Glutamatergic neuron (in vitro differentiated cells): ENCODE measurements around the gene ADAM22. TPM values are rescaled to one million over a fixed set of nuclear protein-coding genes. Genes with fewer than 3 reads are reported as not detected.

ENCODE experiments used
- DNase-seq: peaks from one replicate; pipeline ENCODE4 v3.0.0; 2022
- H3K27ac Mint-ChIP-seq: one replicate; pipeline ENCODE4 v1.8.0; 2020; ENCODE audit warnings: mild to moderate bottlenecking, mixed read lengths, inconsistent platforms; ENCODE audit not compliant: unreplicated experiment
- H3K27me3 Mint-ChIP-seq: one replicate; pipeline ENCODE4 v1.8.0; 2020; ENCODE audit warnings: mild to moderate bottlenecking, moderate library complexity, mixed read lengths, inconsistent platforms; ENCODE audit not compliant: unreplicated experiment
- H3K36me3 Mint-ChIP-seq: one replicate; pipeline ENCODE4 v1.8.0; 2020; ENCODE audit warnings: mild to moderate bottlenecking, mixed read lengths, inconsistent platforms; ENCODE audit not compliant: unreplicated experiment
- H3K4me1 Mint-ChIP-seq: one replicate; pipeline ENCODE4 v1.8.0; 2020; ENCODE audit warnings: mild to moderate bottlenecking, low read depth, mixed read lengths, inconsistent platforms; ENCODE audit not compliant: unreplicated experiment
- H3K4me3 Mint-ChIP-seq: one replicate; pipeline ENCODE4 v1.8.0; 2020; ENCODE audit warnings: mild to moderate bottlenecking, mixed read lengths, inconsistent platforms; ENCODE audit not compliant: unreplicated experiment
- H3K9me3 Mint-ChIP-seq: one replicate; pipeline ENCODE4 v1.8.0; 2020; ENCODE audit warnings: mild to moderate bottlenecking, moderate library complexity, mixed read lengths, inconsistent platforms; ENCODE audit not compliant: unreplicated experiment
- total RNA-seq: library from RNA; stranded (reverse); fragmentation: NEBNext Ultra II Directional; extraction: Animal tissue kit (Norgen Biotek cat#: 25700); gene quantifications from one replicate; pipeline ENCODE4 v1.2.1, GENCODE V29; 2021; ENCODE audit not compliant: unreplicated experiment
- TF ChIP-seq, protein P1 (sequence below): fragments of 200-600 bp; sonication (generic); IDR thresholded peaks from one replicate; pipeline ENCODE4 v1.5.0; 2021; ENCODE audit not compliant: partially characterized antibody, unreplicated experiment

The ADAM22 gene
- total RNA-seq, 1 donor from 2014 or later = 91.9 TPM

DNA sequence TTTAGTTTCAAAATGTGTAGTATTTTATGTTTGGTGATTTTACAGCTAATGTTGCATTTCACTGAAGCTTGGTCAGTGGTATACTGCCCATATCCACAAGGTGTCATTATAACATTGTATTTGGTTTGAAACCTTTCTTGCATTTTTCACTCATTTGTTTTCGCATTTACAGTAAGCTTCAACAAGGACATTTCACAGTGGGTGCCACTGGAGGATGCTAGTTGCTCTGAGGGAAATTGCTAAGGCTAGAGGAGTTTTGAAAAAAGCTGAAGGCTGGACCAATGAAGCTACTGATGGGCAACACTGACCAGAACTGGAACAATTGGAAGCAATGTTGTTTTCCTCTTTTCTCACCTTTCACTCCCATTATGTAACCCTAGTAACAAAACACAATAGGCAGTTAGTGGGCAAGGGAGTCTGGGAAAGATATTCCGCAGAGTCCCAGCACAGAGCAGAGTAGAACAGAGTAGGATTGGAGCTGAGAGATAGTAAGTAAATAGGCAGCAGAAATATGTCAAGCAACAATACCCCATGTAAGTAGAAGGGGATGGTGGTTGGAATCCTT is 309.4 kb downstream of the ADAM22 start:
- DNase-seq = no peak
- Mint-ChIP-seq H3K4me3 (no peak overlapping the region), H3K27ac (no peak overlapping the region), H3K9me3 (peaks cover 1% of the 10 kb centered on the region), H3K27me3 (no peaks in the 10 kb centered on the region), H3K4me1 (peaks cover 3% of the 10 kb centered on the region), H3K36me3 (no peaks in the 10 kb centered on the region)
- TF ChIP-seq, protein P1, sequence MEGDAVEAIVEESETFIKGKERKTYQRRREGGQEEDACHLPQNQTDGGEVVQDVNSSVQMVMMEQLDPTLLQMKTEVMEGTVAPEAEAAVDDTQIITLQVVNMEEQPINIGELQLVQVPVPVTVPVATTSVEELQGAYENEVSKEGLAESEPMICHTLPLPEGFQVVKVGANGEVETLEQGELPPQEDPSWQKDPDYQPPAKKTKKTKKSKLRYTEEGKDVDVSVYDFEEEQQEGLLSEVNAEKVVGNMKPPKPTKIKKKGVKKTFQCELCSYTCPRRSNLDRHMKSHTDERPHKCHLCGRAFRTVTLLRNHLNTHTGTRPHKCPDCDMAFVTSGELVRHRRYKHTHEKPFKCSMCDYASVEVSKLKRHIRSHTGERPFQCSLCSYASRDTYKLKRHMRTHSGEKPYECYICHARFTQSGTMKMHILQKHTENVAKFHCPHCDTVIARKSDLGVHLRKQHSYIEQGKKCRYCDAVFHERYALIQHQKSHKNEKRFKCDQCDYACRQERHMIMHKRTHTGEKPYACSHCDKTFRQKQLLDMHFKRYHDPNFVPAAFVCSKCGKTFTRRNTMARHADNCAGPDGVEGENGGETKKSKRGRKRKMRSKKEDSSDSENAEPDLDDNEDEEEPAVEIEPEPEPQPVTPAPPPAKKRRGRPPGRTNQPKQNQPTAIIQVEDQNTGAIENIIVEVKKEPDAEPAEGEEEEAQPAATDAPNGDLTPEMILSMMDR = peak; percentile 71

DNA sequence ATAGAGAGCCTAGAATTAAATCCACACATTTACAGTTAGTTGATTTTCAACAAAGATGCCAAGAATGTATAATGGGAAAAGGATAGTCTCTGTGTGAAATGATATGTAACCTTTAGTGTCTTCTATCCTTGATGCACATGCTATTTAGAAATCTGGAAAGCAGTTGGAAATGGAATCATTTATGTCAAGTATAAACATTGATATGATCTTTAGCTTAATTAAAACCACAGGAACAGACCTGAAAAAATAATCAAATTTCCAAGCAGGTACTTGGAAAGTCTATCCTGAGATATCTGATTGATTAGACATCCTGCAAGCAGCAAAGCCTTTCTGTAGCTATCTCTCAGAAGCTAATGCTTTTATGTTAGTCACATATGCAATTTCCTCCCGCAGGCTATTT is 310.2 kb downstream of the ADAM22 start:
- Mint-ChIP-seq H3K4me3 (no peak overlapping the region), H3K27me3 (no peaks in the 10 kb centered on the region), H3K9me3 (peaks cover 1% of the 10 kb centered on the region), H3K4me1 (peaks cover 3% of the 10 kb centered on the region), H3K27ac (no peak overlapping the region), H3K36me3 (no peaks in the 10 kb centered on the region)
- TF ChIP-seq, protein P1 = no peak
- no peak for DNase-seq

Other genes with a start within 250 kb of the ADAM22 start
- gene SLC25A40, start 57.9 kb upstream of the ADAM22 start, total RNA-seq = 13.5 TPM
- 23.7 TPM for gene DBF4, start 57.8 kb upstream of the ADAM22 start, total RNA-seq